Frontal cortex (tissue), 4 donors: ENCODE measurements around the gene PVALEF. TPM values are rescaled to one million over a fixed set of nuclear protein-coding genes. Genes with fewer than 3 reads are reported as not detected.

Experiments used
- DNase-seq, 2 donors: peaks; one replicate each; pipeline ENCODE4 v3.0.0; 2012; ENCODE audit warnings: low spot score in 2 of 2
- FAIRE-seq: peaks from 2 replicates; lab custom pipeline; 2012; peaks lifted over from hg19 to GRCh38; lab: Jason Lieb, UNC
- total RNA-seq: library from RNA; depleted of rRNA; stranded (reverse); fragments of >200 nt; gene quantifications from one replicate; pipeline ENCODE4 v1.2.3, GENCODE V29; 2014
- donor health status: control.
- donor health status: control.
- donor health status: control.

Gene PVALEF
- total RNA-seq, 1 donor from 2014 or later: not detected

DNA sequence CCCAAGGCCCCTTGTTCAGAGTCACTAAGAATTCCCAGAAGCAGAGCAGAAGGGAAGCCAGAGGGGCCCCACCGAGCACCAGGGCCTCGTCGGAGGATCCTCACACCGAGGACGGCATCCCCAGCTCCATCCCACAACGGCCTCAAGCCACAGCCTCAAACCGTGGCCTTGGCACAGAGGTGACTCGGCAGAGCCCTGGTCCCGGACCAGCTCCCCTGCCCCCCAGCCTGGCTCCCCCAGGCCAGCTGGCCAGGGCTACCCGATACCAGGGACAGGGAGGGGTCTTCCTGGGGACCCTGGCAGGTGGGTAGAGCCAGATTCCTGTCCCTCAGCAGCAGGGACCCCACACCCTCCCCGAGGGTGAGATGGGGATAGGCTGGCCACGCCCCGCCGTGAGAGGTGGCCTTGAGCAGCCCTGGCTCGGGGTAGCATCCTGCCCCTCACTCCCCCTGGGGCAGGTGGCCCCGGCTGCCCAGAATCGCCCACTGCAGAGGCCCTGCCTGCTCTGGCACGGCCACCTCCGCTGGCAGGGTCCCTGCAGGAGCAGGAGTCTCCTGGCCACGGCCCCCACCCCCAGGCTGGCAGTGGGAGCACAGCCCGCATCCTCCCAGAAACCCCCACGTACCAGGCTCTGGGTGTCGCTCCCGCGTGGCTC is 5.6 kb upstream of the PVALEF start:
- DNase-seq (no peak), FAIRE-seq (no peak)

DNA sequence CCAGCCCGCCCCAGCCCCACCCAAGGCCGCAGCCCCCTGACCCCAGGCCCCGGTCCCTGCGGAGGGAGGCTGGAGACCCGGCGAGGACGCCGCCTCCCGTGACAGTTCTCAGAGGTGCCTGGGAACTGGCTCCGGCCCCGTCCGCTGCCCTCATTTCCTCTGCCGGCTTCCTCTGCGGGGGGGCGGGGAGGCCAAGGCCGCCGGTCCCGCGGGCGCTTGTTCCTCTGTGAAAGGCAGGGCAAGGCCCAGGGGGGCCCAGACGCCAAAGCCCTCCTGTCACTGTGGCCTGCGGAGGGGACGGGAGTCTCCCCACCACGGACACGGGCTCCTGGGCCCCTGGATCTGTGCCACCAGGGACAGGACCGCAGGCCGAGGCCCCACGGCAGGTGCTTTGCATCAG is 5.0 kb upstream of the PVALEF start:
- peak; percentile 67 to 68 for DNase-seq
- FAIRE-seq: no peak

DNA sequence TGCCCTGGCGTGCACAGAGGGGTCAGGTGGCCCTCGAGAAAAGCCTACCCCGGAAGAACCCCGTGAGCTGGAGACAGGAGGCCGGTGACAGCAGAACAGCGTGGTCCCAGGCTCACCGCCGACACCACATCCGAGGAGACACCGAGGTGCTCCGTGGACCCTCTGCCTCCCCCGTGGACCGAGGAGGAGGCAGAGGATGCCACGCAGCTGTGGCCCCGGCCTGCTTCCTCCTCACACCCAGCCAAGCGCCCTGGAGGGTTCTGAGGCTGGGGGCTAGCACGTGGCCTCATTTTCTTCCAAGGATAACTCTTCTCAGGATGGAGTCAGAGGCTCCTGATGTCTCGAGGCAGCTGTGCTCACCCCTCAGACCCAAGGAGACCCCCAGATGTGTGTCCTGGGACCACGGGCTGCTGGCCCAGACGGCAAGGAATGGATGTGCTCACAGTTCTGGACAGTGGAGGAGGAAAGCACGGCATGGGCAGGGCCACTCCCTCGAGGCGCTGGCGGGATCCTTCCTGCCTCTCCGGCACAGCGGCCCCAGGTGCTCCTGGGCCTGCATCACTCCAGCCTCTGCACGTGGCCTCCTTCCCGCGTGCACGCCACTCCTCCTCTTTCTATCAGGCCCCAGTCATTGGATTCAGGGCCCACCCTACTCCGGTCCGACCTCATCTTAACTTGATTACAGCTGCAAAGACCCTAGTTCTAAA is 4.4 kb upstream of the PVALEF start:
- DNase-seq (no peak), FAIRE-seq (no peak)

DNA sequence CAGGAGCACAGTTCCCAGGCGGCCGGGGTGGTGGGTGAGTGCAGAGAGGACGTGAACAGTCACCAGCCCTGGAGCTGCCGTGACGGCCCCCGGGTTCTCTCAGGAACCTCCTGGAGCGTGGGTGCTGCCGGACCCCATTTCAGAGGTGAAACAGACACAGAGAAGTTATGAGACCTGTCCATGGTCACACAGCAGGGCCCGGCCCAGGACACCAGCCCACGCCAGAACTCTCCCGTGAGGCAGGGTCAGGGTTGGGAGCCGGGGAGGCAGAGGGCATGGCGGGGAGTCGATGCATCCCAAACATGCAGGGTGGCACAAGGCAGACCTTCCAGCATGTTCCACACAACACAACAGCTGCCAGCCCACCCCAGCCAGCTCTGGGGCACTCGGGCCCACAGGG is 3.8 kb upstream of the PVALEF start:
- DNase-seq (no peak), FAIRE-seq (no peak)

DNA sequence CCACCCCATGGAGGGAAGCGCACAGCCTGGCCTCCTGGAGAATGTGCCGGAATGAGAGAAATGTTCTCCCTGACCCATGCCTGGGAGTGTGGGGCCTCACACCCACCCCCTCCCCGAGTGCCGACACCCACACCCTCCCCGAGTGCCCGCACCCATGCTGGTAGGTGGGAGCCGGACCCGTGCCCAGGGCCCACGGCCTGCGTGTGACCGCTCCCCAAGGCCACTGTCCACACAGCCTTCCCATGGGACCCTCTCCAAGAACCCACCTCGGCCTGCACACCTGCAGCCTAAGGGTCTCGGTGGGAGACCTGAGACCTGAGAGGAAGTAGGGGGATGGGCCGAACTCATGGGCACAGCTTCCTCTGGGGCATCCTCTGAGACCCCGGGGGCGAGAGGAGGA is 3.3 kb upstream of the PVALEF start:
- no peak for DNase-seq
- no peak for FAIRE-seq

DNA sequence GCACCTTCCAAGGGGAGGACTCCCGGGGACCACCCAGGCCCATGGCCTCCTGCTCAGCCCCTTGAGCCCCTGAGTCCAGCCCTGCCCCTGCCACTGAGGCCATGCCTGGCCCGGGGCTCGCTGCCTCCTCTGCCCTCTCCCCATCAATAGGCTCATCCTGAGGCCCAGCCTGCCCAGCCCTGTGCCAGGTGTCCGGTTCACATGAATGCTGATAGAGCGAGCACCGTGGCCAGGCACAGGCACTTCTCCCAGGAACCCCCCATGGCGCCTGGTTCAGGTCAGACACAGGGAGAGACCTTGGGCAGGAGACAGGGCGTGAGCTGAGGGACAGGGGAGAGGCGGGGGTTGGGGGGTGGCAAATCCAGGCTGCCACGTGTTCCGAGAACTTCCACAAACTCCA is 2.8 kb upstream of the PVALEF start:
- FAIRE-seq (no peak), DNase-seq (no peak)

DNA sequence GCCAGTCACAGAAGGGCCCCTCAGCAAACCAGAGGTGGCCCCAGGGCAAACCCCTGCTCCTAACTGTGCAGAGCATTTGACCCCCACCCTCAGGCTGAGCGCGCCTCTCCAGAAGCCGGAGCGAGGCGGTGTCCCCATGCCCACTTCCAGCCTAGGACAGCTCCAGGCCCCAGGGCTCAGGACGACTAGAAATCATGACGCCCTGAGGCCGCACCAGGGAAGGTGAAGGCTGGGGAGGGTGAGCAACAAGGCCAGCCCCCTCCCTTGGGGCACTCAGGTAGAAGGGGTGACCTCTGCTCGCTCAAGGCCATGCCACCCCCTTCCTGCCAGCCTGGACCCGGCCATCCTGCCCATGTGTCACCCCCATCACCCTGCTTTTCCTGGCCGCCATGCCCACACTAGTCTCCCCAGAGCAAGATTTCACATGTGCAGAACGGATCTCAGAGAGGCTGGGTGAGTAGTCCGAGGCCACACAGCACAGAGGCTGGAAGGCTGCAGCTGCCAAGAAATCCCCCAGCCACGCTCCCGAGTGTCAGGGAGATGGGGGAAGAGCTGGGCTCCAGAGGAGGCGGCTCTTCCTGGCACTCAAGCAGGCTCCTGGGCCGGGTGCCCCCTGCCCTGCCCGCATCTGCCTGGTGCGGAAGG is 2.1 kb upstream of the PVALEF start:
- FAIRE-seq: no peak
- DNase-seq: no peak

DNA sequence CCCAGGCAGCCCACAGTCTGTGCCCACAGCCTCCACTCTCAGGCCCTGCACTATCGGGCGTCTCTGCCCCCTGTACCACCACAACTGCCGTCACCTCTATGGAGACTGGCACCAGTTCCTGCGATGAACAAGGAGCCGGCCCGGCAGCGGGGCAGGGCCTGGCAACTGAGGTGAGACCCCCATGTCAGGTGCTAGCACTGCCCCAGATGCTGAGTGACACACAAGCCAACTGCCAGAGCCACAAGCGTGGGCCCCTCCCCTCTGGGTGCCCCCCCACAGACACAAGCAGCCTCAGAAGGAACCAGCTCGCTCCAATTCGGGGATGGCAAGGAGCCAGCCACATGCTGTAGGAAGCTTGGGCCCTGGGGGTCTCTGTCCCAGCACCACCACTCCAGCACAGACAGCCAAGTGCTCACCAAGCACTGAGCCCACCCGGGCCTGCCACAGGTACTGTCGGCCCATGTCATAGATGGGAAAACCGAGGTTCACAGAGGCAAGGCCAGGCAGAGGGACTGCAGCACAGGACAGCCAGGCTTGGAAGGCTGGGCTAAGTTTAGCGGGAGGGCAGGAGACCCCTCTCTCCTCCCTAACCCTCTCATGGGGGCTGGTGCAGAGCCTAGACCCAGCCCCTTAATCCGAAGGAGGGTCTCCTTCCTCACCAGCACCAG is 1.5 kb upstream of the PVALEF start:
- no peak for DNase-seq
- FAIRE-seq: no peak

DNA sequence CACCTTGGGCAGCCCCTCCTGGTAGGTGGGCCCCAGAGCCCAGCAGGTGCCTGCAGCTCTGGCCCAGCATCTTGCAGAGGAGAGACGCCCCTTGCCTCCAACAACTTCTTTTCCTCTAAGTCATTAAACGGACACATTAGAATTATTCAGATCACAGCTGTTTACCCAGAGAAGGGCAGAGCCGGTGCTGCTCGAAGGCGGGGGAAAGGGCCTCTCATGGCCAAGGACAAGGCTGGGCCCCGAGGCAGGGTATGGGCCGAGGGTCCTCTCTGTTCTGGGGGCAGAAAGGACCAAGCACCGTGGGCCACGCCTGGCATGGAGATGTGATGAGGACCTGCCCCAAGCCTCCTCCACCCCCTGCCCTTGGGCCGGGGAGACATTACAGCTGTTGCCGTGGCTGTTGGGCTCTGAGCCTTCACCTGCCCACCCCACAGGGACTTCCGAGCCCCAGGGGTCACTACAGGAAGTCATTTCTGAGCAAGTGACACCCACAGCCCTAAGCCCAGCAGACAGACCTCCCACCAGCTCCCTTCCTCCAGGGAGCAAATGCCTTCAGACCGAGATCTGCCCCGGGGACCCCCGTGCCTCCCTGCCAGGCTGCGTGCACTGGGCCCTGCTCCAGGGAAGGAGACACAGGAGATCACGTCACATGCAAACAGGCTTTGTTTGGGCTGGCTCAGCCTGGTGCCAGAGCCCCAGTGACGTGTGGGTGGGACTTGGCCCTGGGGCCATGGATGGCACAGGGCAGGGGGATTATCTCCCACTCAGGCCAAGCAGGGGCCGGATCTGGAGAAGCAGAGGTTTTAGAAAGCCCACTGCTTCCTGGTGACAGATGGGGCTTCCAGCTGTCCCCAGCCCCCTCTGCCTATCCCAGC is 699 bp upstream of the PVALEF start:
- FAIRE-seq (no peak), DNase-seq (peak; percentile 77 to 80)

DNA sequence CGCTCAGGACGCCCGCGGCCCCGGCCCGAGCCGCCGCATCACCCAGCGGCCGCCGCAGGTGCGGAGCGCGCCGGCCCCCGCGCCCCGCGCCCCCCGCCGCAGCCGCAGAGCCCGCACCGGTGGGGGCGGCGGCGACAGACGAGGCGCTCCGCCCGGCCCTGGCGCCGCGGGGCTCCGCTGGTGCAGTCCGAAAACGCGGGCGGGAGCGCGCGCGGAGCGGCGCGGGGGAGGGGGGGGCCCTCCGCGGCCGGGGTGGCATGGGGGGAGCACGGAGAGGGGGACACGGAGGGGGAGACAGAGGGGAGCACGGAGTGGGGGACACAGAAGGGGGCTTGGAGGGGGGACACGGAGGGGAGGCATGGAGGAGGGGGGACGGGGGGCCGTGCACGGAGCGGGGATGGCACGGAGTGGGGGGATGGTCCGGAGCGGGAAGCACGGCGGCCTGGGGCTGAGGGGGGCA is 756 bp downstream of the PVALEF start, which contains the start of gene AATK:
AATK (minus strand) TSS at position 189 of the 460 bp plus-strand sequence. CDS start 229 bp downstream, outside the sequence.
- FAIRE-seq (no peak), DNase-seq (peak; percentile 78 to 80)

DNA sequence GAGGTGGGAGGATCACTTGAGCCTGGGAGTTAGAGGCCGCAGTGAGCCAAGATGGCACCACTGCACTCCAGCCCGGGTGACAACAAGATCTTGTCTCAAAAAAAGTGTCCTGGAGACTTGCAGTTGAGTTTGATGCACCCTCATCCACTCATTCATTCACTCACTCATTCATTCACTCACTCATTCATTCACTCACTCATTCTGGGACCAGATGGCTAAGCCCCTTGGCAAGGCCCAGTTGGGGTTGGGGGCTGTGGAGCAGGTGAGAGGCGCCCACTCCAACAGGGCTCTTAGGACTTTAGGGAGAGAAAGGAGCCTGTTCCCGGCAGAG is 1.9 kb downstream of the PVALEF start:
- FAIRE-seq (no peak), DNase-seq (no peak)

DNA sequence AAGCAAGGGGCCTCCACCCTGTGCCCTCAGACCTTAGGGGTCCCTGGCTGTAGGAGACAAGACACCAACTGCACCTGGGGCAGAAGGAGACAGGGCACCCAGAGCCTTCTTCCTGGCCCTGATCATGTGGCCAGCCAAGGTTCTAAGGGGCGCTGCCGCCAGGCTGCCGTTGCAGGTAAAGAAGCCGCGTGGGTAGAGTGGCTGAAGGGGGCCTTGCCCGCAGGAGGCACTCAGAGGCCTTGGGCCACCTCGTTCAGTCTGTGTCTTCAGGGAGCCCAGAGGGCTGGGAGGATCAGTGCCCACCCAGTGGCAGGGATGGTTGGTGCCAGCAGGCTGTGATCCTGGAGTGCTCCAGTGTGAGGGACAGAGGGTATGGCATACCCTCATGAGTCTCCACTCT is 2.3 kb downstream of the PVALEF start:
- FAIRE-seq: no peak
- DNase-seq: no peak

DNA sequence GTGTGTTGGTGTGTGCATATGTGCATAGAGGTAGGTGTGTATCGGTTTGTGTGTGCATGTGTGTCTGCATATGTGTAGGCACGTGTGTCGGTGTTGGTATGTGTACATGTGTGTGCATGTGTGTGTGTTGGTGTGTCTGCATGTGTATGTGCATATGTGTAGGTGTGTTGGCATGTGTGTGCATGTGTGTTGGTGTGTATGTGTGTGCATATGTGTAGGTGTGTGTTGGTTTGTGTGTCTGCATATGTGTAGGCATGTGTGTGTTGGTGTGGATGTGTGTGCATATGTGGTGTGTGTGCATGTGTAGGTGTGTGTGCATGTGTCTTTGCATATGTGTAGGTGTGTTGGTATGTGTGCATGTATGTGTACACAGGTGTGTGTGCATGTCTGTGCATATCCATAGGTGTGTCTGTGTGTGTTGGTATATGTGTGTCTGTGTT is 4.6 kb downstream of the PVALEF start:
- no peak for FAIRE-seq
- DNase-seq: no peak

DNA sequence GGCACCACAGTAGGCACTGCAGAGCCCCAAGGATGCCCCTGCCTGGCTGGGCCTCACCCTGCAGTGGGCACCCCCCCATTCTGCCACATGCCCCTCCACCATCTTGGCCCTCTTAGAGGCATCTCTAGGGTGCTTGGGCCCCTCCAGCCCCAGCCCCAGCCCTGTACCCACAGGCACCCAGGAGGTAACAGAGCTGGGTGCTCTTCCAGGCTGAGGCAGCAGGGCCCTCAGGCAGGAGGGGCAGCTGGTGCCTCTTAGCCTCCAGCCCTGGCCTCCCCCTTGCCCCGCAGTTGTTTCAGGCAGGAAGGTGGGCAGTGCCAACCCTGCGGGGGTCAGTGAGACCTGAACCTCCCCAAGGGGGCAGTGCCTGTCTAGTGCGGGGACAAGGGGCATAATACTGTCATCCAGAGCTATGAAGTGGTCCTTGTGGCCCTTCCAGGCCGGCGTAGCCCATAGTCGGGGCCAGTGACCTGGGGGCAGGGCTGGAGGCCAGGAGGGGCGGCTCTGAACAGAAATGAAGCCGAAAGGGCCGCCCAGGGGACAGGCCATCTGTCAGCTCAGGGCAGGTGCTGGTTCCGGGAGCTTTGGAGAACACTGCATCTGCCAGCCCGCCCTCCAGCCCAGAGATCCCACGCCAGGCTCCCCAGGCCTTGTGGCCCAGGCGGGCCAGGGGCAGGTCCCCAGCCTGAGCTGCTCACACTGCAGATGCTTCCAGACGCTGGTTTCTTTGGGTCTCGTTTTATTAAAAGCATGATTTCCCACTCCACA is 5.6 kb downstream of the PVALEF start:
- FAIRE-seq (no peak), DNase-seq (no peak)

DNA sequence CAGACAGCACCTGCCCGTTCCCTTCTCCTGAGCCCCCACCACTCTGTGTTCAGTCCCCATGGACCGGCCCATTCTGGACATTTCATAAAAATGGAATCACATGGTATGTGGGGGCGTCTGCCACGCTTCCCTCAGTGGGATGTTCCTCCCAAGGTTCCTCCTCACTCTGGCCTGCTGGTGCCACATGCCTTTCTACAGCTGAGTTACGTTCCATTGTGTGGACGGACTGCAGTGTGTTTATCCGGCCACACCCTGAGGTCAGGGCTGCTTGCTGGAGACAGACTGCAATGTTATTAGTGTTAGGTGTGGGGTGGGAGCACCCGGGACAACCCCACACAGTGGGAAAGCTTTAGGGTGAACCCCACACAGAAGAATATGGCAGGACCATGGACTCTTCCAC is 6.6 kb downstream of the PVALEF start:
- DNase-seq: no peak
- no peak for FAIRE-seq

DNA sequence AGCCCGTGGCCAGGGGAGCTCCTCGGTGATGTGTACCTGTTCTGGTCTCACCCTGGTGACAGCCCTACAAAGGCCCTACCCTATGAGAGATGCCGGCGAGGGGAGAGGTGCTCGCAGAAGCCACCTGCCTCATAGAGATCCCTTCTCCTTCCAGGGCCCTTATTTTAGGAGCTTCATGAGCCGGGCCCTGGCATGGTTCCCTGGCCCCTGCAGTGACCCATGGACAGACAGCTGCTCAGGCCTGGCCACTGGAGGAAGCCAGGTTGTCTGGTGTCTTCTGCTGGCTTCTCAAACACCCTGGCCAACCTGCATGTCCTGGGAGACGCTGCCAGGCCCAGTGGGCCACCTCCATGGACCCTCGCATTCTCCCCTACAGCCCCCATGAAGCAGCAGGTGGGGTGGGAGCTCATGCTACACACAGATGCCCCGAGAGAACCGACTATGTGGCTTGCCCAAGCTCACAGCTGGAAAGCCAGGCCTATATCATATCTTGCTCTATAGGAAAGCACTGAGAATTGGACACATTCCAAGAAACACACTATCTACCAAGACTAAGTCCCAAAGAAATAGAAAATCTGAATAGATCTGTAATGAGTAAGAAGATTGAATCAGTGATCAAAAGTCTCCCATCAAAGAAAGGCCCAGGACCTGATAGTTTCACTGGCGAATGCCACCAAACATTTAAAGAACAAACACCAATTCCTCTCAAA is 7.9 kb downstream of the PVALEF start:
- DNase-seq (no peak), FAIRE-seq (no peak)

DNA sequence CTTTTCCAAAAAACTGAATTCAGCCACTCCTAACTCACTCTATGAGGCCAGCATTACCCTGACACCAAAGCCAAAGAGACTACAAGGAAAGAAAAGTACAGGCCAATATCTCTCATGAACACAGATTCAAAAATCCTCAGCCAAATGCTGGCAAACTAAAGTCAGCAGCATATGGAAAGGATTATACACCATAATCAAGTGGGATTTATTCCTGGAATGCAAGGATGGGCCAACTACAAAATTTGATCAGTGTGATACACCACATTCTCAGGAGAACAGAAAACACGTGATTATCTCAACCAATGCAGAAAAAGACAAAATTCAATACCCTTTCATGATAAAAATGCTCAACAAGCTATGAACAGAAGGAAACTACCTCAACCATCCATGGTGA is 8.5 kb downstream of the PVALEF start:
- FAIRE-seq (no peak), DNase-seq (no peak)

DNA sequence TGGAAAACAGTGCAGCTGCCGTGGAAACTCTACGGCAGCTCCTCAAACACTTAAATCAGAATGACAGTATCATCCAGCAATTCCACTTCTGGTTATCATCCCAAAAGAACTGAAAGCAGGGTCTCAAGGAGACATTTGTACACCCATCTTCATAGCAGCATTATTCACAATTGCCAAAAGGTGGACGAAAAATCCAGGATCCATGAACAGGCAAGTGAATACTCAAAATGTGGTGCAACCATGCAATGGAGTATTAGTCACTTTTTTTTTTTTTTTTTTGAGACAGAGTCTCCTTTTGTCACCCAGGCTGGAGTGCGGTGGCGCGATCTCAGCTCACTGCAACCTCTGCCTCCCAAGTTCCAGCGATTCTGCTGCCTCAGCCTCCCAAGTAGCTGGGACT is 11.4 kb downstream of the PVALEF start:
- DNase-seq (no peak), FAIRE-seq (no peak)
